ENCODE measurements around the gene APBA1.

DNA sequence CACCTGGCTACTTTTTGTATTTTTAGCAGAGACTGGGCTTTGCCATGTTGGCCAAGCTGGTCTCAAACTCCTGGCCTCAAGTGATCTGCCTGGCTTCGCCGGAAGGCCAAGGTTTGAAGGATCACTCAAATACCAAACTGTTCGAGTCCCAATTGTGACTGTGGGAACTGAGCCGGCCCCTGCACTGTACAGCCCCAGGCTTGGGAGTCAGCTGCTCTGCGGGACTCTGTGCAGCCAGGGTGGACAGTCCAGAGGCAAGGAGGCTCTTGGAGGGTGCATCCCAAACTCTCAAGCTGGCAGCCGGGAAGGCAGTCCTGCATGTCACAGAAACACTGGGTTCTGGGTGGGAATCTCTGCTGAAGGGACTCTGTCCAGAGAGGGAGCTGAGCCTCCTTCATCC is 238.2 kb downstream of the APBA1 start:
- TF ChIP-seq TAF1 (IDR thresholded peaks at IDR 0.05; ENCODE audit: borderline replicate concordance, insufficient read depth, low read length): no peak
- TF ChIP-seq, protein P1, sequence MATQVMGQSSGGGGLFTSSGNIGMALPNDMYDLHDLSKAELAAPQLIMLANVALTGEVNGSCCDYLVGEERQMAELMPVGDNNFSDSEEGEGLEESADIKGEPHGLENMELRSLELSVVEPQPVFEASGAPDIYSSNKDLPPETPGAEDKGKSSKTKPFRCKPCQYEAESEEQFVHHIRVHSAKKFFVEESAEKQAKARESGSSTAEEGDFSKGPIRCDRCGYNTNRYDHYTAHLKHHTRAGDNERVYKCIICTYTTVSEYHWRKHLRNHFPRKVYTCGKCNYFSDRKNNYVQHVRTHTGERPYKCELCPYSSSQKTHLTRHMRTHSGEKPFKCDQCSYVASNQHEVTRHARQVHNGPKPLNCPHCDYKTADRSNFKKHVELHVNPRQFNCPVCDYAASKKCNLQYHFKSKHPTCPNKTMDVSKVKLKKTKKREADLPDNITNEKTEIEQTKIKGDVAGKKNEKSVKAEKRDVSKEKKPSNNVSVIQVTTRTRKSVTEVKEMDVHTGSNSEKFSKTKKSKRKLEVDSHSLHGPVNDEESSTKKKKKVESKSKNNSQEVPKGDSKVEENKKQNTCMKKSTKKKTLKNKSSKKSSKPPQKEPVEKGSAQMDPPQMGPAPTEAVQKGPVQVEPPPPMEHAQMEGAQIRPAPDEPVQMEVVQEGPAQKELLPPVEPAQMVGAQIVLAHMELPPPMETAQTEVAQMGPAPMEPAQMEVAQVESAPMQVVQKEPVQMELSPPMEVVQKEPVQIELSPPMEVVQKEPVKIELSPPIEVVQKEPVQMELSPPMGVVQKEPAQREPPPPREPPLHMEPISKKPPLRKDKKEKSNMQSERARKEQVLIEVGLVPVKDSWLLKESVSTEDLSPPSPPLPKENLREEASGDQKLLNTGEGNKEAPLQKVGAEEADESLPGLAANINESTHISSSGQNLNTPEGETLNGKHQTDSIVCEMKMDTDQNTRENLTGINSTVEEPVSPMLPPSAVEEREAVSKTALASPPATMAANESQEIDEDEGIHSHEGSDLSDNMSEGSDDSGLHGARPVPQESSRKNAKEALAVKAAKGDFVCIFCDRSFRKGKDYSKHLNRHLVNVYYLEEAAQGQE (IDR thresholded peaks at IDR 0.05; ENCODE audit: insufficient read depth in 1 of 2, low read depth in 2 of 2, low read length in 2 of 2): no peak
- no peak for TF ChIP-seq POLR2AphosphoS5 (IDR thresholded peaks at IDR 0.05; ENCODE audit: low read depth, low read length)
- TF ChIP-seq FOXP2 (optimal IDR thresholded peaks at IDR 0.05; ENCODE audit: borderline replicate concordance, extremely low read depth, extremely low read length, insufficient read depth): no peak

All from PFSK-1 (cell line).